Stomach (tissue), 9 donors: Measurements from ENCODE around the gene PNLDC1. TPM values are rescaled to one million over a fixed set of nuclear protein-coding genes. Genes with fewer than 3 reads are reported as not detected.

Experiments
- DNase-seq, 2 donors: peaks; one replicate each; pipeline versions ENCODE4 v3.0.0 to v3.0.0-alpha.2; 2013 to 2019
- H3K27ac ChIP-seq, 5 donors: fragments of 200-600 bp in 4 of 5; sonication (generic) in 4 of 5; one replicate each; pipeline ENCODE4 v1.5.1; 2013 to 2019; ENCODE audit warnings: mild to moderate bottlenecking in 1 of 5, moderate library complexity in 1 of 5
- H3K27me3 ChIP-seq, 3 donors: fragments of 200-600 bp; sonication (generic); one replicate each; pipeline ENCODE4 v1.5.1; 2017 to 2019; ENCODE audit warnings: mixed run types in 1 of 3
- H3K36me3 ChIP-seq, 4 donors: fragments of 200-600 bp; sonication (generic); 1 replicate in 3 of 4; 2 replicates in 1 of 4; pipeline ENCODE4 v1.5.1; 2016 to 2019
- H3K4me1 ChIP-seq, 4 donors: fragments of 200-600 bp; sonication (generic); one replicate each; pipeline ENCODE4 v1.5.1; 2016 to 2019
- H3K4me3 ChIP-seq, 4 donors: fragments of 200-600 bp; sonication (generic) in 3 of 4; one replicate each; pipeline ENCODE4 v1.5.1; 2016 to 2019; ENCODE audit warnings: mild to moderate bottlenecking in 1 of 4
- H3K9me3 ChIP-seq, 4 donors: fragments of 200-600 bp; sonication (generic); one replicate each; pipeline ENCODE4 v1.5.1; 2016 to 2019
- CTCF ChIP-seq, 7 experiments: fragments of 450-650 bp in 4 of 7; fragments of 200-600 bp in 3 of 7; sonication (generic) in 3 of 7; IDR thresholded peaks; one replicate each; pipeline ENCODE4 v1.5.1; 2016 to 2019; ENCODE audit warnings: antibody characterized with exemption in 7 of 7, control low read depth in 2 of 7, mild to moderate bottlenecking in 1 of 7
- EP300 ChIP-seq: sonication (generic); formaldehyde crosslinking; IDR thresholded peaks from one replicate; pipeline ENCODE4 v1.6.1; 2017; ENCODE audit warnings: antibody characterized with exemption
- POLR2A ChIP-seq, 4 donors: fragments of 450-650 bp; IDR thresholded peaks; one replicate each; pipeline ENCODE4 v1.6.1; 2016; ENCODE audit warnings: antibody characterized with exemption in 4 of 4, control low read depth in 2 of 4, mild to moderate bottlenecking in 1 of 4, moderate library complexity in 1 of 4
- POLR2AphosphoS5 ChIP-seq, 3 donors: sonication (generic); formaldehyde crosslinking; IDR thresholded peaks; one replicate each; pipeline ENCODE4 v1.6.1; 2016; ENCODE audit warnings: antibody characterized with exemption in 3 of 3
- WGBS, 5 donors: extraction: QIAGEN DNeasy Blood & Tissue Kit in 3 of 5; methylation state at CpG; one replicate each; pipeline versions ENCODE4 v1.1.5 to v1.1.7; 2013 to 2018; 5-methylcytosine and 5-hydroxymethylcytosine counted together
- intact Hi-C: fragments of 100-400 bp; cut with DNase I; formaldehyde crosslinking; loops from one replicate; pipeline ENCODE4 v1.15.1; 2023; ENCODE audit warnings: low total_unique reads
- polyA plus RNA-seq, 3 donors: library from polyadenylated mRNA; stranded (reverse); fragments of 200-250 nt; gene quantifications; one replicate each; pipeline ENCODE4 v1.2.3, GENCODE V29; 2013
- total RNA-seq, 5 donors: library from RNA; depleted of rRNA; stranded (reverse); fragments of >200 nt; gene quantifications; one replicate each; pipeline versions ENCODE4 v1.1.0 to v1.2.3, GENCODE V29; 2014 to 2016
- donor health status: healthy with polysubstance abuse.
- donor health status: Bipolar disorder and iron deficiency.
- donor health status: healthy.

Gene PNLDC1
- total and polyA plus RNA-seq, 8 donors: 0.25 to 2.5 (median 0.43) TPM; not detected in 4

DNA sequence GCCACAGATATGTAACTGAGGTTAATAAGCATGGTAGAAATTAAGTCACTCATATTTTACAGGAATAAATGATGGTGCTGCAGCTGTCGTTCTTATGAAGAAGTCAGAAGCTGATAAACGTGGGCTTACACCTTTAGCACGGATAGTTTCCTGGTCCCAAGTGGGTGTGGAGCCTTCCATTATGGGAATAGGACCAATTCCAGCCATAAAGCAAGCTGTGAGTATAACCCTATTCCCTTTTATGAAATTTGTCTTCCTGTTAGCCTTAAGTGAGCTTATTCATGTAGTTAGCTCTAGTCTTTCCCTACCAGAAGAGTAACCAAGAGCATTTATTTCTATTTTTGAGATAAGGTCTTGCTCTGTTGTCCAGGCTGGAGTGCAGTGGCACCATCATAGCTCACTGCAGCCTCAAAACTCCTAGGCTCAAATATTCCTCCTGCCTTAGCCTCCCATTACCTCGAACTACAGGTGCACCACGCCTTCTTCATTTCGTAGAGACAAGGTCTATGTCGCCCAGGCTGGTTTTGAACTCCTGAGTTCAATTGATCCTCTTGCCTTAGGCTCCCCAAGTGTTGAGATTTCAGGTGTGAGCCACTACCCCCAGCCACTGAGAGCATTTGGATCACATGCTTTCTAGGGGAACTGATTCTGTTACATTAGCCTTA is 22.7 kb upstream of the PNLDC1 start:
- no peak overlapping the region for H3K27ac ChIP-seq
- H3K4me1 ChIP-seq: peaks cover 0 to 3% (median 0%) of the 10 kb centered on the region in 4 donors
- H3K27me3 ChIP-seq: no peaks in the 10 kb centered on the region
- TF ChIP-seq EP300 (no peak), POLR2A (IDR thresholded peaks at IDR 0.05) (no peak), CTCF (IDR thresholded peaks at IDR 0.05) (no peak), POLR2AphosphoS5 (IDR thresholded peaks at IDR 0.05) (no peak)
- intact Hi-C loops: no loop called here
- DNase-seq: no peak
- H3K36me3 ChIP-seq: peaks cover 39 to 92% (median 86%) of the 10 kb centered on the region in 4 donors
- H3K9me3 ChIP-seq: no peaks in the 10 kb centered on the region
- WGBS, 5 donors: 67 to 77% (median 69%) methylated on average over 7 of the region's 7 CpGs
- H3K4me3 ChIP-seq: no peak overlapping the region

DNA sequence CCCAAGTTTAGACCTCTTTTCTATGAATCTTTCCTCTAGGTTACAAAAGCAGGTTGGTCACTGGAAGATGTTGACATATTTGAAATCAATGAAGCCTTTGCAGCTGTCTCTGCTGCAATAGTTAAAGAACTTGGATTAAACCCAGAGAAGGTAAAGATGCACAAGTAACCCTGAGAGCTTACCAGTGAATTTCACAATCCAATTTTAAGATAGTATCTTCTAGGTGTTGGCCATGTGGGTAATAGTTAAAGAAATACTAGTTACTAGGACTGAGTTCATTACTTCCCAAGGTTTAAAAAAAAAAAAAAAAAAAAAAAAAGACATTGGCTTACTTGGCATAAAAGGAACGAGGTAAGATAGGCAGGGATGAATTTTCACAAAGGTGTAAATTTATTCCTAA is 21.9 kb upstream of the PNLDC1 start:
- TF ChIP-seq POLR2AphosphoS5 (IDR thresholded peaks at IDR 0.05): no peak
- TF ChIP-seq CTCF (IDR thresholded peaks at IDR 0.05): no peak
- TF ChIP-seq POLR2A (IDR thresholded peaks at IDR 0.05): no peak
- TF ChIP-seq EP300: no peak
- intact Hi-C loops: no loop called here
- no peak overlapping the region for H3K27ac ChIP-seq
- no peak for DNase-seq
- H3K9me3 ChIP-seq: no peaks in the 10 kb centered on the region
- H3K36me3 ChIP-seq: peaks cover 46 to 92% (median 90%) of the 10 kb centered on the region in 4 donors
- H3K27me3 ChIP-seq: no peaks in the 10 kb centered on the region
- H3K4me3 ChIP-seq: no peak overlapping the region
- H3K4me1 ChIP-seq: peaks cover 0 to 7% (median 0%) of the 10 kb centered on the region in 4 donors
- WGBS, 5 donors: 34 to 62% (median 40%) methylated on average over 1 of the region's 1 CpG

DNA sequence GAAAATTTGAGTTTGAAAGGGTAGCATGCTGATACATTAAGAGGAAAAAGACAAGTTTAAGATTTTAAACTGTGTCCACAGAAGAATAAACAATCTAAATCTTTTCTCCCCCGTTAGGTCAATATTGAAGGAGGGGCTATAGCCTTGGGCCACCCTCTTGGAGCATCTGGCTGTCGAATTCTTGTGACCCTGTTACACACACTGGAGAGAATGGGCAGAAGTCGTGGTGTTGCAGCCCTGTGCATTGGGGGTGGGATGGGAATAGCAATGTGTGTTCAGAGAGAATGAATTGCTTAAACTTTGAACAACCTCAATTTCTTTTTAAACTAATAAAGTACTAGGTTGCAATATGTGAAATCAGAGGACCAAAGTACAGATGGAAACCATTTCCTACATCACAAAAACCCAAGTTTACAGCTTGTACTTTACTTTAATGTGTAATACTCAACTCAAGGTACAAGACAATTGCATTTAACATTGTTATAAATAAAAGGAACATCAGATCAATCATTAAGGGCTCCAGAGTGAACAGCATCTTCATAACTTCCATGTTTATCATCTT is 21.5 kb upstream of the PNLDC1 start:
- DNase-seq: no peak
- Histone ChIP-seq H3K27me3 (no peaks in the 10 kb centered on the region), H3K4me1 (peaks cover 0 to 7% (median 0%) of the 10 kb centered on the region in 4 donors), H3K36me3 (peaks cover 51 to 96% (median 94%) of the 10 kb centered on the region in 4 donors), H3K4me3 (no peak overlapping the region), H3K9me3 (no peaks in the 10 kb centered on the region), H3K27ac (no peak overlapping the region)
- no peak for TF ChIP-seq POLR2AphosphoS5 (IDR thresholded peaks at IDR 0.05)
- TF ChIP-seq POLR2A (IDR thresholded peaks at IDR 0.05): no peak
- no peak for TF ChIP-seq CTCF (IDR thresholded peaks at IDR 0.05)
- TF ChIP-seq EP300: no peak
- intact Hi-C loops: no loop called here
- 27 to 56% (median 38%) methylated on average over 3 of the region's 3 CpGs for WGBS, 5 donors

GRCh38 chr6:159788276-159788675 is 11.8 kb upstream of the PNLDC1 start:
- Histone ChIP-seq H3K4me3 (peak overlapping the region; percentile 89 to 93 (median 93)), H3K27me3 (no peaks in the 10 kb centered on the region), H3K9me3 (no peaks in the 10 kb centered on the region), H3K4me1 (peaks cover 37 to 68% (median 55%) of the 10 kb centered on the region in 4 donors), H3K36me3 (peaks cover 26 to 56% (median 56%) of the 10 kb centered on the region in 4 donors), H3K27ac (peak overlapping the region in 4 of 5 donors; percentile 96 to 99 (median 98))
- DNase-seq: peak in 1 of 2 donors; percentile 15
- WGBS, 5 donors: 13 to 27% (median 18%) methylated on average over 15 of the region's 15 CpGs
- intact Hi-C loops: no loop called here
- TF ChIP-seq POLR2A (IDR thresholded peaks at IDR 0.05) (no peak), POLR2AphosphoS5 (IDR thresholded peaks at IDR 0.05) (no peak), CTCF (IDR thresholded peaks at IDR 0.05) (no peak), EP300 (no peak)
